Ishikawa (cell line): ENCODE measurements around the gene GBP6.

Source experiments
- CEBPB ChIP-seq: IDR thresholded peaks from 2 replicates; pipeline ENCODE4 v1.6.1; 2012
- CREB1 ChIP-seq: IDR thresholded peaks from 2 replicates; pipeline ENCODE4 v1.6.1; 2012; ENCODE audit warnings: low read depth
- EGR1 ChIP-seq: IDR thresholded peaks from 2 replicates; pipeline ENCODE4 v1.6.1; 2012
- EP300 ChIP-seq: IDR thresholded peaks from 2 replicates; pipeline ENCODE4 v1.6.1; 2012; ENCODE audit warnings: borderline replicate concordance
- FOXM1 ChIP-seq: IDR thresholded peaks from 2 replicates; pipeline ENCODE4 v1.6.1; 2012; ENCODE audit warnings: low read depth, borderline replicate concordance
- RAD21 ChIP-seq: IDR thresholded peaks from 2 replicates; pipeline ENCODE4 v1.6.1; 2012; ENCODE audit warnings: low read depth
- TAF1 ChIP-seq: IDR thresholded peaks from 2 replicates; pipeline ENCODE4 v1.6.1; 2012; ENCODE audit warnings: low read depth, mild to moderate bottlenecking
- TCF12 ChIP-seq: IDR thresholded peaks from 2 replicates; pipeline ENCODE4 v1.6.1; 2012; ENCODE audit warnings: low read depth
- TEAD4 ChIP-seq: IDR thresholded peaks from 2 replicates; pipeline ENCODE4 v1.6.1; 2012
- YY1 ChIP-seq: IDR thresholded peaks from 2 replicates; pipeline ENCODE4 v1.6.1; 2012; ENCODE audit warnings: low read depth
- ZBTB7A ChIP-seq: IDR thresholded peaks from 2 replicates; pipeline ENCODE4 v1.6.1; 2012; ENCODE audit warnings: low read depth
- TF ChIP-seq, protein P1 (sequence below): IDR thresholded peaks from 2 replicates; pipeline ENCODE4 v1.6.1; 2012
- TF ChIP-seq, protein P2 (sequence below): IDR thresholded peaks from 2 replicates; pipeline ENCODE4 v1.6.1; 2012; ENCODE audit warnings: low read depth, mild to moderate bottlenecking

DNA sequence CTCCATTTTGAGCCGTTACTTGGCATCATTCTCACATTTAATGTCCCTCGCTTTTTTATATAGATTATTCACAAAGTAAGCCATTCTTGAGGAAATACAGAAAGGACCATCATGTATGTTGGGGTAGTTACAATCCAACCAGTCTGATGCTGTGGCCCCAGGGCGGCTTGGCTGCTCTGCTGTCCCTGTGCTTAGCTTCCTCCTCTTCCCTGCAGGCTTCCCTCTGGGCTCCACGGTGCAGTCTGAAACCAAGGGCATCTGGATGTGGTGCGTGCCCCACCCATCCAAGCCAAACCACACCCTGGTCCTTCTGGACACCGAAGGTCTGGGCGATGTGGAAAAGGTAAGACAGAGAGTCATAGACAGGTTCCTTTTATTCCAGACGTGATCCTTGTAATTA is 5.5 kb downstream of the GBP6 start:
- TF ChIP-seq, protein P1, sequence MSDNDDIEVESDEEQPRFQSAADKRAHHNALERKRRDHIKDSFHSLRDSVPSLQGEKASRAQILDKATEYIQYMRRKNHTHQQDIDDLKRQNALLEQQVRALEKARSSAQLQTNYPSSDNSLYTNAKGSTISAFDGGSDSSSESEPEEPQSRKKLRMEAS, result no peak
- TF ChIP-seq CREB1, result no peak
- no peak for TF ChIP-seq EP300
- TF ChIP-seq TAF1, result no peak
- TF ChIP-seq EGR1, result no peak
- TF ChIP-seq YY1, result no peak
- TF ChIP-seq RAD21, result no peak
- TF ChIP-seq TCF12, result no peak
- TF ChIP-seq, protein P2, sequence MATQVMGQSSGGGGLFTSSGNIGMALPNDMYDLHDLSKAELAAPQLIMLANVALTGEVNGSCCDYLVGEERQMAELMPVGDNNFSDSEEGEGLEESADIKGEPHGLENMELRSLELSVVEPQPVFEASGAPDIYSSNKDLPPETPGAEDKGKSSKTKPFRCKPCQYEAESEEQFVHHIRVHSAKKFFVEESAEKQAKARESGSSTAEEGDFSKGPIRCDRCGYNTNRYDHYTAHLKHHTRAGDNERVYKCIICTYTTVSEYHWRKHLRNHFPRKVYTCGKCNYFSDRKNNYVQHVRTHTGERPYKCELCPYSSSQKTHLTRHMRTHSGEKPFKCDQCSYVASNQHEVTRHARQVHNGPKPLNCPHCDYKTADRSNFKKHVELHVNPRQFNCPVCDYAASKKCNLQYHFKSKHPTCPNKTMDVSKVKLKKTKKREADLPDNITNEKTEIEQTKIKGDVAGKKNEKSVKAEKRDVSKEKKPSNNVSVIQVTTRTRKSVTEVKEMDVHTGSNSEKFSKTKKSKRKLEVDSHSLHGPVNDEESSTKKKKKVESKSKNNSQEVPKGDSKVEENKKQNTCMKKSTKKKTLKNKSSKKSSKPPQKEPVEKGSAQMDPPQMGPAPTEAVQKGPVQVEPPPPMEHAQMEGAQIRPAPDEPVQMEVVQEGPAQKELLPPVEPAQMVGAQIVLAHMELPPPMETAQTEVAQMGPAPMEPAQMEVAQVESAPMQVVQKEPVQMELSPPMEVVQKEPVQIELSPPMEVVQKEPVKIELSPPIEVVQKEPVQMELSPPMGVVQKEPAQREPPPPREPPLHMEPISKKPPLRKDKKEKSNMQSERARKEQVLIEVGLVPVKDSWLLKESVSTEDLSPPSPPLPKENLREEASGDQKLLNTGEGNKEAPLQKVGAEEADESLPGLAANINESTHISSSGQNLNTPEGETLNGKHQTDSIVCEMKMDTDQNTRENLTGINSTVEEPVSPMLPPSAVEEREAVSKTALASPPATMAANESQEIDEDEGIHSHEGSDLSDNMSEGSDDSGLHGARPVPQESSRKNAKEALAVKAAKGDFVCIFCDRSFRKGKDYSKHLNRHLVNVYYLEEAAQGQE, result no peak
- no peak for TF ChIP-seq ZBTB7A
- TF ChIP-seq CEBPB, result no peak
- TF ChIP-seq FOXM1, result no peak
- no peak for TF ChIP-seq TEAD4
